WTC11 (cell line): ENCODE measurements around the gene DAPK3. TPM values are rescaled to one million over a fixed set of nuclear protein-coding genes. Genes with fewer than 3 reads are reported as not detected.
A peak's percentile ranks its signal among the peaks of the same experiment; 100 is the strongest.

Experiments
- ATAC-seq: fragments of 200-7000 bp; cut with Tn5 transposase; 2 replicates; pipeline ENCODE4 v1.10.0; 2021; ENCODE audit warnings: mild to moderate bottlenecking, moderate library complexity
- CTCF ChIA-PET: fragments of 300-600 bp; sonication (Branson Sonifier 250); formaldehyde crosslinking; loops from one replicate; lab custom pipeline; 2021; ENCODE audit warnings: antibody characterized with exemption; lab: Charles Lee
- POLR2A ChIA-PET: fragments of 350-600 bp; sonication (Branson Sonifier 250); formaldehyde crosslinking; loops from one replicate; lab custom pipeline; 2021; ENCODE audit warnings: antibody characterized with exemption; lab: Charles Lee
- DNase-seq: peaks from one replicate; pipeline ENCODE4 v3.0.0; 2021; ENCODE audit warnings: low spot score
- H3K27ac Mint-ChIP-seq: 2 replicates; pipeline ENCODE4 v1.8.0; 2021; ENCODE audit warnings: mixed read lengths
- H3K27me3 Mint-ChIP-seq: 2 replicates; pipeline ENCODE4 v1.8.0; 2021; ENCODE audit warnings: low read depth, mild to moderate bottlenecking, moderate library complexity, mixed read lengths
- H3K36me3 Mint-ChIP-seq: 2 replicates; pipeline ENCODE4 v1.8.0; 2021; ENCODE audit warnings: mixed read lengths
- H3K4me1 Mint-ChIP-seq: 2 replicates; pipeline ENCODE4 v1.8.0; 2022; ENCODE audit warnings: mixed read lengths
- H3K4me3 Mint-ChIP-seq: 2 replicates; pipeline ENCODE4 v1.8.0; 2021; ENCODE audit warnings: mild to moderate bottlenecking, moderate library complexity, mixed read lengths
- H3K9me3 Mint-ChIP-seq: 2 replicates; pipeline ENCODE4 v1.8.0; 2021; ENCODE audit warnings: mixed read lengths
- AFF4 ChIP-seq: sonication (generic); formaldehyde crosslinking; IDR thresholded peaks from 2 replicates; pipeline ENCODE4 v1.8.1; 2023; ENCODE audit warnings: mild to moderate bottlenecking, missing genetic modification reagents, borderline replicate concordance
- CREM ChIP-seq: sonication (generic); formaldehyde crosslinking; IDR thresholded peaks from 2 replicates; pipeline ENCODE4 v1.8.1; 2022; ENCODE audit warnings: mild to moderate bottlenecking, missing genetic modification reagents, moderate library complexity
- CTCF ChIP-seq: fragments of 200-600 bp; IDR thresholded peaks from 2 replicates; pipeline ENCODE4 v1.8.0; 2022; ENCODE audit warnings: antibody characterized with exemption
- E2F4 ChIP-seq: sonication (generic); formaldehyde crosslinking; IDR thresholded peaks from 2 replicates; pipeline ENCODE4 v1.8.1; 2022; ENCODE audit warnings: low read depth, mild to moderate bottlenecking, moderate library complexity, missing genetic modification reagents, borderline replicate concordance
- ERG ChIP-seq: fragments of 250-450 bp; sonication (Bioruptor Pico); IDR thresholded peaks from 2 replicates; pipeline ENCODE4 v1.8.0; 2021; ENCODE audit warnings: mild to moderate bottlenecking
- ESRRA ChIP-seq: sonication (generic); formaldehyde crosslinking; IDR thresholded peaks from 2 replicates; pipeline ENCODE4 v1.8.1; 2022; ENCODE audit warnings: mild to moderate bottlenecking, missing genetic modification reagents, borderline replicate concordance
- FOXJ3 ChIP-seq: sonication (generic); formaldehyde crosslinking; IDR thresholded peaks from 2 replicates; pipeline ENCODE4 v1.9.0; 2021; ENCODE audit warnings: missing genetic modification reagents, mild to moderate bottlenecking, borderline replicate concordance
- MAX ChIP-seq: sonication (generic); formaldehyde crosslinking; IDR thresholded peaks from 2 replicates; pipeline ENCODE4 v1.8.0; 2022; ENCODE audit warnings: mild to moderate bottlenecking, missing genetic modification reagents
- NR1H2 ChIP-seq: sonication (generic); formaldehyde crosslinking; IDR thresholded peaks from 2 replicates; pipeline ENCODE4 v1.9.0; 2021; ENCODE audit warnings: mild to moderate bottlenecking, moderate library complexity, missing genetic modification reagents
- OVOL2 ChIP-seq: fragments of 250-450 bp; sonication (Bioruptor Pico); IDR thresholded peaks from 2 replicates; pipeline ENCODE4 v1.9.0; 2021; ENCODE audit warnings: mild to moderate bottlenecking, borderline replicate concordance
- SMAD4 ChIP-seq: sonication (generic); formaldehyde crosslinking; IDR thresholded peaks from 2 replicates; pipeline ENCODE4 v1.8.0; 2022; ENCODE audit warnings: mild to moderate bottlenecking, missing genetic modification reagents
- SP1 ChIP-seq: sonication (generic); formaldehyde crosslinking; conservative IDR thresholded peaks from 2 replicates; pipeline ENCODE4 v1.8.1; 2022; ENCODE audit warnings: missing genetic modification reagents
- USF1 ChIP-seq: sonication (generic); formaldehyde crosslinking; IDR thresholded peaks from 2 replicates; pipeline ENCODE4 v1.8.0; 2022; ENCODE audit warnings: mild to moderate bottlenecking, missing genetic modification reagents
- ZNF121 ChIP-seq: sonication (generic); formaldehyde crosslinking; IDR thresholded peaks from 2 replicates; pipeline ENCODE4 v1.8.0; 2023; ENCODE audit warnings: missing genetic modification reagents
- ZNF263 ChIP-seq: sonication (generic); formaldehyde crosslinking; IDR thresholded peaks from 2 replicates; pipeline ENCODE4 v1.8.1; 2022; ENCODE audit warnings: low read depth, mild to moderate bottlenecking, moderate library complexity, missing genetic modification reagents
- ZNF416 ChIP-seq: fragments of 250-450 bp; sonication (Bioruptor Pico); IDR thresholded peaks from 2 replicates; pipeline ENCODE4 v1.9.0; 2021; ENCODE audit warnings: mild to moderate bottlenecking, inconsistent platforms
- total RNA-seq: library from RNA; stranded (reverse); gene quantifications from 3 replicates; pipeline ENCODE4 v1.2.3, GENCODE V29; 2021

DAPK3 gene
- total RNA-seq, 1 experiment from 2014 or later, result 73.5 TPM

GRCh38 chr19:3987619-3988371 is 16.9 kb upstream of the DAPK3 start:
- ATAC-seq, result peak; percentile 13
- H3K27me3 Mint-ChIP-seq, result peaks cover 9% of the 10 kb centered on the region
- H3K9me3 Mint-ChIP-seq, result peaks cover 6% of the 10 kb centered on the region

GRCh38 chr19:3986260-3987041 is 15.6 kb upstream of the DAPK3 start:
- H3K4me1 Mint-ChIP-seq, result peaks cover 39% of the 10 kb centered on the region
- peaks cover 9% of the 10 kb centered on the region for H3K27me3 Mint-ChIP-seq
- ChIA-PET CTCF (interaction anchor here (1.3 to 1.6 kb wide), 4 partner anchors 15 to 222 kb away, joined by 4 to 28 read pairs (median 6); partner anchors contain the start of genes ATCAY and DAPK3), POLR2A (interaction anchor here (1.3 to 1.6 kb wide), 2 partner anchors 10 to 21 kb away, joined by 4 to 11 read pairs; partner anchors contain the start of gene PIAS4)
- TF ChIP-seq NR1H2 (CRISPR knock-in tag), result no peak
- TF ChIP-seq MAX (CRISPR knock-in tag), result no peak
- no peak for TF ChIP-seq ESRRA
- TF ChIP-seq E2F4 (CRISPR knock-in tag), result no peak
- TF ChIP-seq ZNF416 (CRISPR knock-in tag), result no peak
- no peak for TF ChIP-seq CREM (CRISPR knock-in tag)
- no peak for TF ChIP-seq ERG (CRISPR knock-in tag)
- no peak for TF ChIP-seq FOXJ3 (CRISPR knock-in tag)
- TF ChIP-seq SP1 (CRISPR knock-in tag), result no peak
- TF ChIP-seq SMAD4 (CRISPR knock-in tag), result no peak
- no peak for TF ChIP-seq OVOL2 (CRISPR knock-in tag)
- no peak for TF ChIP-seq ZNF263 (CRISPR knock-in tag)
- no peak for TF ChIP-seq USF1 (CRISPR knock-in tag)
- peaks cover 6% of the 10 kb centered on the region for H3K9me3 Mint-ChIP-seq
- H3K27ac Mint-ChIP-seq, result peak overlapping the region; percentile 95
- peaks cover 38% of the 10 kb centered on the region for H3K36me3 Mint-ChIP-seq
- peak overlapping the region; percentile 96 for H3K4me3 Mint-ChIP-seq
- DNase-seq (peak; percentile 77), ATAC-seq (peak; percentile 26)

More at GRCh38 chr19:3987619-3988371, 16.9 kb upstream of the DAPK3 start:
- CTCF ChIA-PET, result interaction anchor here (0.5 to 2.2 kb wide), 109 partner anchors 9 to 1476 kb away, joined by 3 to 49 read pairs (median 5); partner anchors contain the start of genes APBA3, ATCAY, CREB3L3 and DAPK3
- H3K4me3 Mint-ChIP-seq, result peak overlapping the region; percentile 96
- H3K27ac Mint-ChIP-seq, result no peak overlapping the region
- peaks cover 35% of the 10 kb centered on the region for H3K4me1 Mint-ChIP-seq
- TF ChIP-seq AFF4 (CRISPR knock-in tag) (no peak), CTCF (peak; percentile 73), ZNF121 (0 out of 2 replicates have a peak, but pooled peaks have one; percentile 14)
- TF ChIP-seq, all 79 proteins: peak for 2
- peaks cover 25% of the 10 kb centered on the region for H3K36me3 Mint-ChIP-seq
- peak; percentile 84 for DNase-seq
- POLR2A ChIA-PET, result interaction anchor here (0.5 to 1.6 kb wide), 6 partner anchors 19 to 280 kb away, joined by 3 to 12 read pairs (median 4); partner anchors contain the start of genes MRPL54, NMRK2 and PIAS4
